IMR-90 (cell line): Measurements from ENCODE around the gene CIZ1. TPM values are rescaled to one million over a fixed set of nuclear protein-coding genes. Genes with fewer than 3 reads are reported as not detected.
A peak's percentile ranks its signal among the peaks of the same experiment; 100 is the strongest.

Experiments
- ATAC-seq: fragments of 200-7000 bp; cut with Tn5 transposase; 2 replicates; pipeline ENCODE4 v1.9.1; 2020; ENCODE audit warnings: low read depth, mild to moderate bottlenecking, moderate library complexity
- BruUV-seq: library from RNA; stranded (reverse); fragments of 400-500 nt; replicated peaks from 2 replicates; lab custom pipeline; 2021; lab: Mats Ljungman, UMichigan
- CTCF ChIA-PET: fragments of 300-600 bp; formaldehyde crosslinking; extraction: SDS; loops from one replicate; lab custom pipeline; 2021; ENCODE audit warnings: antibody characterized with exemption; lab: Yijun Ruan, JAX
- POLR2A ChIA-PET: fragments of 300-600 bp; sonication (Branson Sonifier 250); formaldehyde crosslinking; loops from one replicate; lab custom pipeline; 2022; ENCODE audit warnings: antibody characterized with exemption; ENCODE audit not compliant: unreplicated experiment; lab: Charles Lee
- DNase-seq: peaks from one replicate; pipeline ENCODE4 v3.0.0; 2013
- H2AFZ ChIP-seq: replicated peaks from 2 replicates; pipeline ENCODE3; 2013; ENCODE audit warnings: low read length, mild to moderate bottlenecking; ENCODE audit not compliant: poor library complexity
- H2AK5ac ChIP-seq: 2 replicates; pipeline ENCODE4 v1.6.1; 2013; ENCODE audit warnings: low read depth, low read length, inconsistent platforms
- H2AK9ac ChIP-seq: replicated peaks from 2 replicates; pipeline ENCODE3; 2013; ENCODE audit warnings: mild to moderate bottlenecking, low read depth, low read length, moderate library complexity; ENCODE audit not compliant: poor library complexity
- H2BK120ac ChIP-seq: 2 replicates; pipeline ENCODE4 v1.6.1; 2013; ENCODE audit warnings: low read depth, low read length, inconsistent platforms
- H2BK15ac ChIP-seq: 3 replicates; pipeline ENCODE4 v1.6.1; 2013; ENCODE audit warnings: low read depth, low read length, inconsistent platforms
- H2BK20ac ChIP-seq: 2 replicates; pipeline ENCODE4 v1.6.1; 2013; ENCODE audit warnings: low read depth, mild to moderate bottlenecking, inconsistent platforms, low read length, moderate library complexity
- H2BK5ac ChIP-seq: 2 replicates; pipeline ENCODE4 v1.6.1; 2013; ENCODE audit warnings: mild to moderate bottlenecking, low read depth, low read length, inconsistent platforms; ENCODE audit not compliant: poor library complexity, severe bottlenecking
- H3K14ac ChIP-seq: replicated peaks from 2 replicates; pipeline ENCODE4 v1.6.1; 2013; ENCODE audit warnings: low read depth, low read length, inconsistent platforms
- H3K18ac ChIP-seq: 2 replicates; pipeline ENCODE4 v1.6.1; 2013; ENCODE audit warnings: low read depth, low read length, control low read depth
- H3K23ac ChIP-seq: 2 replicates; pipeline ENCODE4 v1.6.1; 2013; ENCODE audit warnings: low read depth, low read length, inconsistent platforms
- H3K27ac ChIP-seq: 2 replicates; pipeline ENCODE4 v1.5.1; 2013; ENCODE audit warnings: mild to moderate bottlenecking, control low read depth, low read length; ENCODE audit not compliant: insufficient read depth
- H3K27me3 ChIP-seq: 2 replicates; pipeline ENCODE4 v1.6.1; 2013; ENCODE audit warnings: low read length; ENCODE audit not compliant: control insufficient read depth, insufficient read depth
- H3K36me3 ChIP-seq: 2 replicates; pipeline ENCODE4 v1.6.1; 2013; ENCODE audit warnings: low read length, mixed read lengths; ENCODE audit not compliant: control insufficient read depth, insufficient read depth
- H3K4ac ChIP-seq: 2 replicates; pipeline ENCODE4 v1.6.1; 2013; ENCODE audit warnings: low read depth, low read length, inconsistent platforms
- H3K4me1 ChIP-seq: 2 replicates; pipeline ENCODE4 v1.6.1; 2013; ENCODE audit warnings: low read length, mixed read lengths; ENCODE audit not compliant: control insufficient read depth, insufficient read depth
- H3K4me2 ChIP-seq: 2 replicates; pipeline ENCODE4 v1.6.1; 2013; ENCODE audit warnings: low read depth, mild to moderate bottlenecking, control low read depth, low read length, moderate library complexity
- H3K4me3 ChIP-seq: 2 replicates; pipeline ENCODE4 v1.5.1; 2013; ENCODE audit warnings: low read depth, mild to moderate bottlenecking, control low read depth, low read length, moderate library complexity; ENCODE audit not compliant: insufficient read depth
- H3K56ac ChIP-seq: 2 replicates; pipeline ENCODE4 v1.6.1; 2013; ENCODE audit warnings: low read length, inconsistent platforms; ENCODE audit not compliant: insufficient read depth; ENCODE audit errors: extremely low read depth
- H3K79me1 ChIP-seq, 2 experiments: 2 replicates each; pipeline ENCODE4 v1.6.1; 2013; ENCODE audit warnings: low read length in 2 of 2, inconsistent platforms in 1 of 2, low read depth in 1 of 2
- H3K9ac ChIP-seq: 2 replicates; pipeline ENCODE4 v1.6.1; 2013; ENCODE audit warnings: low read depth, low read length, control low read depth
- H3K9me1 ChIP-seq: 2 replicates; pipeline ENCODE4 v1.6.1; 2013; ENCODE audit warnings: low read length, inconsistent platforms; ENCODE audit not compliant: insufficient read depth
- H3K9me3 ChIP-seq: 2 replicates; pipeline ENCODE4 v1.6.1; 2013; ENCODE audit warnings: low read length; ENCODE audit not compliant: control insufficient read depth, insufficient read depth
- H4K20me1 ChIP-seq: 2 replicates; pipeline ENCODE4 v1.6.1; 2013; ENCODE audit warnings: low read length, inconsistent platforms; ENCODE audit not compliant: insufficient read depth
- H4K5ac ChIP-seq: 2 replicates; pipeline ENCODE4 v1.6.1; 2013; ENCODE audit warnings: mild to moderate bottlenecking, low read depth, low read length, control low read depth
- H4K8ac ChIP-seq, 2 experiments: 2 replicates each; pipeline ENCODE4 v1.6.1; 2013; ENCODE audit warnings: low read depth in 2 of 2, low read length in 2 of 2, control low read depth in 1 of 2, inconsistent platforms in 1 of 2
- H4K91ac ChIP-seq: 2 replicates; pipeline ENCODE4 v1.6.1; 2013; ENCODE audit warnings: low read depth, low read length, inconsistent platforms; ENCODE audit not compliant: insufficient read depth
- BHLHE40 ChIP-seq: fragments of 150-350 bp; IDR thresholded peaks from 2 replicates; pipeline ENCODE4 v1.6.1; 2016; ENCODE audit warnings: mild to moderate bottlenecking, low read depth, low read length
- CEBPB ChIP-seq: IDR thresholded peaks from 2 replicates; pipeline ENCODE4 v1.6.1; 2012; ENCODE audit warnings: low read depth, low read length, improper control_type of control experiment
- CHD1 ChIP-seq: IDR thresholded peaks from 2 replicates; pipeline ENCODE4 v1.6.1; 2012; ENCODE audit warnings: low read depth, low read length, improper control_type of control experiment
- FOS ChIP-seq: fragments of 150-350 bp; IDR thresholded peaks from 2 replicates; pipeline ENCODE4 v1.6.1; 2016; ENCODE audit warnings: low read depth, low read length
- MAFK ChIP-seq: IDR thresholded peaks from 2 replicates; pipeline ENCODE4 v1.6.1; 2012; ENCODE audit warnings: low read depth, low read length, improper control_type of control experiment
- MAZ ChIP-seq: IDR thresholded peaks from 2 replicates; pipeline ENCODE4 v1.6.1; 2012; ENCODE audit warnings: low read depth, mild to moderate bottlenecking, low read length, improper control_type of control experiment, moderate library complexity, borderline replicate concordance
- MXI1 ChIP-seq: IDR thresholded peaks from 2 replicates; pipeline ENCODE4 v1.6.1; 2012; ENCODE audit warnings: low read depth, mild to moderate bottlenecking, low read length, moderate library complexity, borderline replicate concordance
- NFE2L2 ChIP-seq: fragments of 150-350 bp; IDR thresholded peaks from 2 replicates; pipeline ENCODE4 v1.6.1; 2016; ENCODE audit warnings: low read depth, mild to moderate bottlenecking, low read length
- POLR2A ChIP-seq: IDR thresholded peaks from 2 replicates; pipeline ENCODE4 v1.6.1; 2012; ENCODE audit warnings: mild to moderate bottlenecking, low read depth, low read length
- RAD21 ChIP-seq: IDR thresholded peaks from 2 replicates; pipeline ENCODE4 v1.6.1; 2012; ENCODE audit warnings: low read length, improper control_type of control experiment
- WGBS, 2 experiments: methylation state at CpG; one replicate each; pipeline versions ENCODE4 v1.1.5 to v1.1.7; 2013; ENCODE audit warnings: missing lambda C conversion rate in 2 of 2; ENCODE audit not compliant: insufficient read length in 1 of 2; ENCODE audit errors: extremely low coverage in 2 of 2; 5-methylcytosine and 5-hydroxymethylcytosine counted together
- dilution Hi-C: fragments of 300-500 bp; cut with HindIII; formaldehyde crosslinking; loops from one replicate; pipeline ENCODE4 v1.14.3; 2018; ENCODE audit warnings: low sequenced_read_pairs; ENCODE audit not compliant: unreplicated experiment
- in situ Hi-C: fragments of 300-500 bp; cut with MboI; formaldehyde crosslinking; loops from 3 replicates; pipeline ENCODE4 v1.14.3; 2019; ENCODE audit warnings: low sequenced_read_pairs, inconsistent platforms, mixed read lengths
- intact Hi-C: fragments of 100-400 bp; cut with micrococcal nuclease; formaldehyde crosslinking; loops from 2 replicates; pipeline ENCODE4 v1.10.0; 2022
- polyA plus RNA-seq, 3 experiments: library from polyadenylated mRNA; depleted of rRNA; stranded (reverse); fragments of >200 nt; gene quantifications; 2 replicates each; pipeline ENCODE4 v1.2.3, GENCODE V29; 2012; ENCODE audit warnings: low replicate concordance in 1 of 3
- total RNA-seq: library from RNA; depleted of rRNA; stranded (reverse); fragments of >200 nt; gene quantifications from 2 replicates; pipeline ENCODE4 v1.2.3, GENCODE V29; 2012
- TF ChIP-seq, protein P1 (sequence below): fragments of 150-350 bp; IDR thresholded peaks from 2 replicates; pipeline ENCODE4 v1.6.1; 2017; ENCODE audit warnings: mild to moderate bottlenecking, antibody characterized with exemption, low read length, low read depth
- TF ChIP-seq, protein P2 (sequence below): conservative IDR thresholded peaks from 2 replicates; pipeline ENCODE4 v1.5.1; 2012; ENCODE audit warnings: mild to moderate bottlenecking, low read depth, low read length, improper control_type of control experiment
- TF ChIP-seq, protein P3 (sequence below): fragments of 150-350 bp; IDR thresholded peaks from 2 replicates; pipeline ENCODE4 v1.6.1; 2016; ENCODE audit warnings: low read depth, mild to moderate bottlenecking, low read length, moderate library complexity, borderline replicate concordance

CIZ1 gene
- total and polyA plus RNA-seq, 2 of the 4 experiments (the other 2 are of a cell fraction): 13.8 to 51.9 TPM

GRCh38 chr9:128164307-128164885 is 27.0 kb downstream of the CIZ1 start:
- no peak overlapping the region for H2BK15ac ChIP-seq
- no TSS peak for BruUV-seq
- intact Hi-C loops (no loop called here), in situ Hi-C loops (no loop called here), dilution Hi-C loops (no loop called here)
- TF ChIP-seq BHLHE40 (no peak), RAD21 (no peak), POLR2A (no peak), MXI1 (no peak), NFE2L2 (no peak), CEBPB (no peak), MAFK (no peak), FOS (no peak), CHD1 (no peak), MAZ (no peak)
- TF ChIP-seq, protein P1, sequence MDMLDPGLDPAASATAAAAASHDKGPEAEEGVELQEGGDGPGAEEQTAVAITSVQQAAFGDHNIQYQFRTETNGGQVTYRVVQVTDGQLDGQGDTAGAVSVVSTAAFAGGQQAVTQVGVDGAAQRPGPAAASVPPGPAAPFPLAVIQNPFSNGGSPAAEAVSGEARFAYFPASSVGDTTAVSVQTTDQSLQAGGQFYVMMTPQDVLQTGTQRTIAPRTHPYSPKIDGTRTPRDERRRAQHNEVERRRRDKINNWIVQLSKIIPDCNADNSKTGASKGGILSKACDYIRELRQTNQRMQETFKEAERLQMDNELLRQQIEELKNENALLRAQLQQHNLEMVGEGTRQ: no peak
- TF ChIP-seq, protein P2, sequence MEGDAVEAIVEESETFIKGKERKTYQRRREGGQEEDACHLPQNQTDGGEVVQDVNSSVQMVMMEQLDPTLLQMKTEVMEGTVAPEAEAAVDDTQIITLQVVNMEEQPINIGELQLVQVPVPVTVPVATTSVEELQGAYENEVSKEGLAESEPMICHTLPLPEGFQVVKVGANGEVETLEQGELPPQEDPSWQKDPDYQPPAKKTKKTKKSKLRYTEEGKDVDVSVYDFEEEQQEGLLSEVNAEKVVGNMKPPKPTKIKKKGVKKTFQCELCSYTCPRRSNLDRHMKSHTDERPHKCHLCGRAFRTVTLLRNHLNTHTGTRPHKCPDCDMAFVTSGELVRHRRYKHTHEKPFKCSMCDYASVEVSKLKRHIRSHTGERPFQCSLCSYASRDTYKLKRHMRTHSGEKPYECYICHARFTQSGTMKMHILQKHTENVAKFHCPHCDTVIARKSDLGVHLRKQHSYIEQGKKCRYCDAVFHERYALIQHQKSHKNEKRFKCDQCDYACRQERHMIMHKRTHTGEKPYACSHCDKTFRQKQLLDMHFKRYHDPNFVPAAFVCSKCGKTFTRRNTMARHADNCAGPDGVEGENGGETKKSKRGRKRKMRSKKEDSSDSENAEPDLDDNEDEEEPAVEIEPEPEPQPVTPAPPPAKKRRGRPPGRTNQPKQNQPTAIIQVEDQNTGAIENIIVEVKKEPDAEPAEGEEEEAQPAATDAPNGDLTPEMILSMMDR: no peak
- TF ChIP-seq, protein P3, sequence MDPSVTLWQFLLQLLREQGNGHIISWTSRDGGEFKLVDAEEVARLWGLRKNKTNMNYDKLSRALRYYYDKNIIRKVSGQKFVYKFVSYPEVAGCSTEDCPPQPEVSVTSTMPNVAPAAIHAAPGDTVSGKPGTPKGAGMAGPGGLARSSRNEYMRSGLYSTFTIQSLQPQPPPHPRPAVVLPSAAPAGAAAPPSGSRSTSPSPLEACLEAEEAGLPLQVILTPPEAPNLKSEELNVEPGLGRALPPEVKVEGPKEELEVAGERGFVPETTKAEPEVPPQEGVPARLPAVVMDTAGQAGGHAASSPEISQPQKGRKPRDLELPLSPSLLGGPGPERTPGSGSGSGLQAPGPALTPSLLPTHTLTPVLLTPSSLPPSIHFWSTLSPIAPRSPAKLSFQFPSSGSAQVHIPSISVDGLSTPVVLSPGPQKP: no peak
- ChIA-PET POLR2A (no interaction called here), CTCF (no interaction called here)
- no peak overlapping the region for H3K9ac ChIP-seq
- H3K9me3 ChIP-seq: no peaks in the 10 kb centered on the region
- ATAC-seq: no peak
- peaks cover 11% of the 10 kb centered on the region for H4K20me1 ChIP-seq
- peaks cover 13% of the 10 kb centered on the region for H3K9me1 ChIP-seq
- no peak overlapping the region for H2AK9ac ChIP-seq
- no CpG with 5 or more reads among the region's 14 CpGs for WGBS, 2 experiments
- no peak overlapping the region for H3K4me2 ChIP-seq
- no peak overlapping the region for H3K14ac ChIP-seq
- no peak overlapping the region for H2BK20ac ChIP-seq
- no peak overlapping the region for H4K5ac ChIP-seq
- H3K4me3 ChIP-seq: no peak overlapping the region
- no peak overlapping the region for H3K27ac ChIP-seq
- H3K23ac ChIP-seq: no peak overlapping the region
- H2AK5ac ChIP-seq: no peak overlapping the region
- no peaks in the 10 kb centered on the region for H3K27me3 ChIP-seq
- peaks cover 59% of the 10 kb centered on the region for H3K36me3 ChIP-seq
- no peak overlapping the region for H3K56ac ChIP-seq
- H3K4ac ChIP-seq: no peak overlapping the region
- peaks cover 14 to 64% of the 10 kb centered on the region in 2 experiments for H3K79me1 ChIP-seq
- peak; percentile 39 for DNase-seq
- no peak overlapping the region for H2BK120ac ChIP-seq
- H3K18ac ChIP-seq: no peak overlapping the region
- peaks cover 3% of the 10 kb centered on the region; the same call in 1 of the 2 replicates for H3K4me1 ChIP-seq
- no peak overlapping the region for H4K91ac ChIP-seq
- H2BK5ac ChIP-seq: no peak overlapping the region
- H2AFZ ChIP-seq: no peak overlapping the region
- H4K8ac ChIP-seq: no peak overlapping the region
